ENCODE results near the gene THBD.

THBD gene

DNA sequence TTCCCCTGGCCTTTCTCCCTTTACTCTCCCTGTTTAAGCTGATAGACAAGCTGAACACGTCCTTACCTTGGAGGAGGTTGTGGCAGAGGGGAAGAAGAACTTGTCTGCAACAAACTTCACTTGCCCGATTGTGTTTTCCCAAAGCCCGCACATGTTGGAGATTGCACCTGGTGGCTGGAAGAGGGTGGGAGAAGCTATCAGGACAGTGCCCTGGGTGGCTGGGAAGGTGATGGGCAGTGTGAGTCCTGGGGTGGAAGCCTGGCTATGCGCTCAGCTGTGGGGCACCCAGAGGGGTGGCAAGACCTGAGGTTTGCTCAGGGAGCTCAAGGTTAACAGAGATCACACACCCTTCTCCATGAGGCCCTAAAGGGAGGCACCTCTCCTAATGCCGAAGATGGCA is 39.4 kb downstream of the THBD start:
- no peak for DNase-seq (ENCODE audit: low spot score)

DNA sequence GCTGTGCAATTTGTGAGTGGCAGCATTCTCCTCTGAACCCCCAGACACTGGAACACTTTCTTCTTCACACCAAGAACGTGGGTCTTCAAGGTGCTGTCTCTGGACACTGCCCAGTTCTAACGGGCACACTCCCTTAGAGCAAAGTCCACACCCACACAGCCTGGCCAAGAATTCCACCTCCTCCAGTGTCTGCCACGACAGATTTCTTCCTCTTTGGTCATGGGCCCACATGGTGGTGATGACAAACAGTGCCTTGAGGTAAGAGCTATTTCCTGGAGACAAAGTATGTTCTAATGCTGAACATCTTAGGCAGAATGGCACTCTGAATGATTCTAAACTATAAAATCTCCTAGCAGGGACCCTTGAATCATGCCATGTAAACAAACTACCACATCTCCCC is 39.8 kb downstream of the THBD start:
- DNase-seq (ENCODE audit: low spot score): no peak

DNA sequence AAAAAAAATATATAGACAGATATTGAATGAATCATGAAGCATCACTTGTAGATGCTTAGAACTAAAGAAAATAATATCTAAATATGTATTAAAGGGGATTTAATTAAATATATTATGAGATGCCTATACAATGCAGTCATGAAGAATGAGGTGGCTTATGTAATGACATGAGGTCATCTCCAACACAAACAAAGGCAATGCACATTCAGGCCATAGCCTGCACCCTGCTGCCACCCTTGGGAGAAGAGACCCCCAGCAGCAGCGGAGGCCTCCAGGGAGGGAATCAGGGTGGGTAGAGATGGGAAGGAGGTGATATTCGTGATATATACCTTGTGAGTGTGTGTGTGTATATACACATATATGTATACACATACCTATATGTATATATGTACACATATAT is 40.8 kb downstream of the THBD start:
- no peak for DNase-seq (ENCODE audit: low spot score)

DNA sequence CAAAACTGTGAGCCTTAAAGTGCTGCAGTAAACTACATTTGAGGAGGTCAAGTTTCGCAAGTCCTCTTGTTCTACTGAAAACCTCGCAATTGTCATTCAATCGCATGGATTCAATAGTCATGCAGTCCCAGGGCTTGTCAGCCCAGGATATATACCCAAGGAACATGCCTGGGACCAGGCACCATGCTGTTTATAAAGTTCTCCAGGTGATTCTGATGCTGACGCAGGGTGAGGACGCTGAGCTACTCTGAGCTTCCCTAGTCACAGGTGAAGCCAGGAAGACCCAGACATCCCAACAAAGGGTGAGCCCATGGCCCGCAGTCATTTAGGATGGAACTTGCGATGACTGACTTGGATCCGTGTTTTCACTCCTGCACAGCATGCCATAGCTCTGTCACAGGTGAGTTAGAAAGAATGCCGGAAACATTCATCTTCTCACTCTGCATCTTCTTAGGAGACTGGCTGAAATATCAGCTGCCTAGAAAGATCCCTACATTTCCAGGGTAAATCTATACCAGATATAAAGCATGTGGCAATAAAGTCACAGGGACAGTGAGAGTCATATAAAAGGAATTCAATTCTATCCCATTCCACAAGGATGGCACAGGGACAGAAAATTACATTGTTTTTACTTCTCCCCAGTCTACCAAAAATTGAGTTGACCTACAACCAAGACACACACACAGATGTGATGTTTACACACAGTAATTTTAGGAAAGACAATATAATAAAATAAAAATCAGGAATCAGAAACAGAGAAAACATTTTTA is 41.4 kb downstream of the THBD start:
- DNase-seq (ENCODE audit: low spot score): no peak

DNA sequence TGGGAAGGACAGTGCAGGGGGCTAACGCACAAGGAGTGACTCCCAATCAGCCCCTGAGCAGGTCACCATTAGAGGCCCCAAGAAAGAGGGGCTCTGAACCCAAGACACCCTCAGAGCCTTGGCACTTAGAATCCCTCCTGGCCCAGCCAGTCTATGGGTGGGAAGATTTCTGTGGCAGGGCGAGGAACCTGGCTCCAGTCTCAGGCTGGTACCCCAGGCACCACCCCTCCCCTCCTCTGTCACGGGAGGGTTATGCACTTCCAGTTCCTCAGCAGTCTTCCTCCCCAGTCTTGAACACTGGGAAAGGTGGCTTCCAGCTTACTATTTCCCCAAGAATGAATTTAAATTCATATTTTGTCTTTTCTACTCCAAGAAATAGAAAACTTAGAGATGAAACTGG is 42.0 kb downstream of the THBD start:
- no peak for DNase-seq (ENCODE audit: low spot score)

DNA sequence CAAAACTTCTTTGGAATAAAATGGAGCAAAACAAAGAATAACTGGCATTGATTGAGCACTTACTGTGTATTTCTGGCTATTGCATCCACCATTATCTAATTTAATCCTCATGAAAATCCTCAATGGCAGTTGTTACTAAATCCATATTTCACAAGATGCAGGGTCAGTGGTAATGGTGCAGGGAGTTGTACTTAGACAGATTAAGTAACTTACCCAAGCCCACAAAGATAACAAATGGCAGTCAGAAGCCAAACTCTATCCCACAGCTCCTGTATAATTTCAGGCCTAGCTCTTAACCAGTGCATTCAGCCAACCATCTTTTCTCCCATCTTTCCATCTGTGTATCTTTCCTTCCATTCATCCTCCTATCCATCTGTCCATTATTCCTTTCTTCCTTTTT is 43.7 kb downstream of the THBD start:
- no peak for DNase-seq (ENCODE audit: low spot score)

GRCh38 chr20:23003881-23004460 is 45.5 kb downstream of the THBD start:
- DNase-seq (ENCODE audit: low spot score): no peak

DNA sequence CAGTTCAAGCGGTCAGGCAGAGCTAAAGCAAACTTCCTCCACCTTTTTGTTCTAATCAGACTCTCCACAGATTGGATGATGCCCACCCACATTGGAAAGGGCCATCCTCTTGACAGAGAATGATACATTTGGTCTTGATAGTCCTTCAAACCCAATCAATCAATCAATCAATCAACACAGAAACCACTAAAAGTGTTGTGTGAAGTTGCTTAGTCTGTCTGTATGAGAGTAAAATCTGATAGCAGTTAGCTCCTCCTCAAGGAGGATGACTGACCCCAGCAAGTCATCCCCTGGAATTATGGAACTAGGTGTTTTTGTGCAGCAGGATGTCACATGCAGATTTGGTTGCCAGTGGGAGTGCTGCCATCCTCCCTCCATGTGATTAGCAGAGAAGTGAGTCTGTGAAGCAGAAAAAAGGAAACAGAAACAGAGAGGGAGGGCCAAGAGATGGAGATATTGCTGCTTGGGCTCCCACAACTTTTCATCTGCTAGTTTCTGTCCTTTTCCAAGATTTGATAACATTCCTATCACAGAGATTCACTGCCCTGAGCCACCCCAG is 46.3 kb downstream of the THBD start:
- no peak for DNase-seq (ENCODE audit: low spot score)

GRCh38 chr20:23002276-23002675 is 47.2 kb downstream of the THBD start:
- DNase-seq (ENCODE audit: low spot score): no peak

GRCh38 chr20:23000232-23000947 is 49.1 kb downstream of the THBD start:
- DNase-seq (ENCODE audit: low spot score): no peak

GRCh38 chr20:22999756-23000155 is 49.7 kb downstream of the THBD start:
- no peak for DNase-seq (ENCODE audit: low spot score)

DNA sequence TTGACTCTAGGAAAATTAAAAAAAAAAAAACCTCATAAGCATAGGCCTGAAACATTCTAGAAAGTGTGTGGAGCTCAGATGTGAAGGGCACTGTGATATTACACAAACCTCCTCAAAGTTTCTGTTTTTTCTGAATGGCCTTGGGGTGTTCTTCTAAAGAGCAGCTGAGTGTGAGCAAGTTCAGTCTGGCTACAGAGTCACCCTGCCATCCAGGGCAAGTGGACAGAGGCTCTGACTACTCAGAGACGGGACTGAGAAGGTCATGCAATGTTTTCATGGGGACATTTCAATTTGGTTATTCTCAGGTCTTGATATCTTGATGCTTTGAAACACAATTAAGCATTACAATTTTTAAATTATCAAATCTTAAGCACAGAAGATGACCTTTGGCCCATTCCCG is 51.0 kb downstream of the THBD start:
- no peak for DNase-seq (ENCODE audit: low spot score)

DNA sequence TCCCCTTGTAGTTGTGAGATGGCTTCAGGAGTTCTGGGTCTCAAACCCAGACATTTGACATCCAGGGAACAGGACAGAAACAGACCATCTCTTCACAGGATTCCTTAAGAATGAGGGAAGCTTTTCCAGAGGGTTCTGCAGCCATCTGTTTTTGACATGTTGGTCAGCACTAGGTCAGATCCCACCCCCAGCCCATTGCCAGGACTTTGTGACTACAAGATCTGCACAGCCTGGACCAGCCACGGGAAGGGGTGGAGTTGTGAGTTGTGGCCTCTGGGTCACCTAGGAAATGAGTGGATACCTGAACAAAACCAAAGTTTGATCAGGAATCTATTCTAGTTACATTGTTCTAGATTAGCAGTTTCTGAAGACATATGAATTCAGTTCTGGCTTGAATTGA is 53.5 kb downstream of the THBD start:
- no peak for DNase-seq (ENCODE audit: low spot score)
